Measurements from ENCODE around the gene KRTAP20-4. TPM values are rescaled to one million over a fixed set of nuclear protein-coding genes. Genes with fewer than 3 reads are reported as not detected.

Gene KRTAP20-4
- total RNA-seq, 2 experiments from 2014 or later: not detected

Other genes starting within 250 kb of the KRTAP20-4 start
- gene KRTAP13-2, start 248.4 kb upstream of the KRTAP20-4 start, total RNA-seq: not detected
- not detected for gene KRTAP13-1, start 224.6 kb upstream of the KRTAP20-4 start, total RNA-seq
- gene KRTAP13-3, start 194.7 kb upstream of the KRTAP20-4 start, total RNA-seq: not detected
- not detected for gene KRTAP13-4, start 190.4 kb upstream of the KRTAP20-4 start, total RNA-seq
- gene KRTAP15-1, start 180.4 kb upstream of the KRTAP20-4 start, total RNA-seq: not detected
- not detected for gene KRTAP19-1, start 140.3 kb upstream of the KRTAP20-4 start, total RNA-seq
- not detected for gene KRTAP19-2, start 133.2 kb upstream of the KRTAP20-4 start, total RNA-seq
- not detected for gene KRTAP19-3, start 128.6 kb upstream of the KRTAP20-4 start, total RNA-seq
- not detected for gene KRTAP19-4, start 123.5 kb upstream of the KRTAP20-4 start, total RNA-seq
- not detected for gene KRTAP19-5, start 118.5 kb upstream of the KRTAP20-4 start, total RNA-seq
- not detected for gene KRTAP19-6, start 78.8 kb upstream of the KRTAP20-4 start, total RNA-seq
- not detected for gene KRTAP19-7, start 59.3 kb upstream of the KRTAP20-4 start, total RNA-seq
- not detected for gene KRTAP22-2, start 30.2 kb upstream of the KRTAP20-4 start, total RNA-seq
- not detected for gene KRTAP6-3, start 28.2 kb upstream of the KRTAP20-4 start, total RNA-seq
- gene KRTAP6-2, start 21.7 kb upstream of the KRTAP20-4 start, total RNA-seq: not detected
- not detected for gene KRTAP22-1, start 19.5 kb upstream of the KRTAP20-4 start, total RNA-seq
- gene KRTAP6-1, start 6.7 kb upstream of the KRTAP20-4 start, total RNA-seq: not detected
- gene KRTAP20-1, start 4.2 kb upstream of the KRTAP20-4 start, total RNA-seq: not detected
- not detected for gene KRTAP20-2, start 14.6 kb downstream of the KRTAP20-4 start, total RNA-seq
- gene KRTAP20-3, start 22.2 kb downstream of the KRTAP20-4 start, total RNA-seq: not detected
- gene KRTAP21-3, start 98.2 kb downstream of the KRTAP20-4 start, total RNA-seq: not detected
- gene KRTAP21-2, start 126.6 kb downstream of the KRTAP20-4 start, total RNA-seq: not detected
- gene KRTAP21-1, start 134.8 kb downstream of the KRTAP20-4 start, total RNA-seq: not detected
- gene KRTAP8-1, start 192.6 kb downstream of the KRTAP20-4 start, total RNA-seq: not detected
- not detected for gene KRTAP7-1, start 209.1 kb downstream of the KRTAP20-4 start, total RNA-seq